ENCODE data around the gene DISC1.

DNA sequence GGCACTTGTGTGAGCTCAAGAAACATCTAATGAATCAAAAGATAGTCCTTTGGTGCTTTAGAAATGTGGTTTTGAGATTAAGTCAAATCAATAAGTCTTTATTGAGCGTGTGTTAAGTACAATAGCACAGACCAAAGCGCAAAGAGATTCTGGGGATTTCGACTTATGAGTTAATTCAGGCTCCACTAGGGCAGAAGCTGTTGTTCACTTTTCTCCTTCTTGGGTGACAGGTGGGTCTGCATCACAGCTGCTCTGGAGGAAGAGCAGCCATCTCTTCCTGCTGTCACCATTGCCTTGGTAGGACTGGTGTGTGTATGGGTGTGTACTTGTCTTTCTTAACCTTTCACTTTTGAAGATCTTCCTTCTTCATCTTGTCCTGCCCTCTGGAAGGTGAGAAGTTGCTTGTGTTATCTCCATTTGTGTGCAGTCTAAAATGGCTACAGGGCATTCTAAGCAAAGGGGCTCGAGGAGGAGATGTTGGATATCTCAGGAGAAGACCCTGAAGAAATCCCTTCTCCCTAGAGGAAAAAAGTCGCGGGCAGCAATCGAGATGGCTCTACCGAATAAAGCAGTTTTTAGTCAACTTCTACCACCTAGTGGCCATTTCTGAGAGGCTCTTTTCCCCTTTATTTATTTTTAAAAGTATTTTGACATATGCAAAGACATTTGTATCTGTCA, 22.9 kb upstream of the DISC1 start:
- TF ChIP-seq TAF1 (IDR thresholded peaks at IDR 0.05; ENCODE audit: borderline replicate concordance, low read depth, low read length) (no peak), POLR2A (IDR thresholded peaks at IDR 0.05; ENCODE audit: low read depth, low read length) (no peak), POLR2AphosphoS5 (IDR thresholded peaks at IDR 0.05; ENCODE audit: low read depth, low read length) (no peak)

All from GM12892 (cell line).